H9 (cell line): ENCODE measurements around the gene AGBL4. TPM values are rescaled to one million over a fixed set of nuclear protein-coding genes. Genes with fewer than 3 reads are reported as not detected.

ENCODE experiments used
- DNase-seq: peaks from one replicate; pipeline ENCODE4 v3.0.0-alpha.2; 2017
- H2AFZ ChIP-seq: one replicate; pipeline ENCODE4 v1.6.1; 2013; ENCODE audit warnings: mild to moderate bottlenecking, low read length, control low read depth, moderate library complexity
- H2AK5ac ChIP-seq: 2 replicates; pipeline ENCODE4 v1.6.1; 2013; ENCODE audit warnings: low read length, control low read depth, mixed read lengths; ENCODE audit not compliant: insufficient read length
- H2BK120ac ChIP-seq: one replicate; pipeline ENCODE4 v1.6.1; 2013; ENCODE audit warnings: low read depth, mild to moderate bottlenecking, low read length, control low read depth, inconsistent platforms; ENCODE audit not compliant: poor library complexity, severe bottlenecking
- H2BK12ac ChIP-seq: 2 replicates; pipeline ENCODE4 v1.6.1; 2013; ENCODE audit warnings: low read length, control low read depth, mixed read lengths, low read depth; ENCODE audit not compliant: insufficient read length
- H2BK15ac ChIP-seq: 2 replicates; pipeline ENCODE4 v1.6.1; 2013; ENCODE audit warnings: low read depth, low read length, control low read depth
- H2BK20ac ChIP-seq: one replicate; pipeline ENCODE4 v1.6.1; 2013; ENCODE audit warnings: low read depth, mild to moderate bottlenecking, low read length, control low read depth, inconsistent platforms; ENCODE audit not compliant: poor library complexity, severe bottlenecking
- H2BK5ac ChIP-seq: 2 replicates; pipeline ENCODE4 v1.6.1; 2013; ENCODE audit warnings: low read length, control low read depth, mixed read lengths; ENCODE audit not compliant: insufficient read length
- H3K14ac ChIP-seq: 2 replicates; pipeline ENCODE4 v1.6.1; 2013; ENCODE audit warnings: low read length, control low read depth; ENCODE audit not compliant: insufficient read depth
- H3K18ac ChIP-seq: 2 replicates; pipeline ENCODE4 v1.6.1; 2013; ENCODE audit warnings: low read depth, mild to moderate bottlenecking, mixed read lengths, low read length, control low read depth; ENCODE audit not compliant: insufficient read length
- H3K23ac ChIP-seq: 2 replicates; pipeline ENCODE4 v1.6.1; 2013; ENCODE audit warnings: low read length, control low read depth, mixed read lengths, low read depth; ENCODE audit not compliant: insufficient read length
- H3K23me2 ChIP-seq: 2 replicates; pipeline ENCODE4 v1.6.1; 2013; ENCODE audit warnings: low read depth, mild to moderate bottlenecking, mixed read lengths, low read length, control low read depth; ENCODE audit not compliant: insufficient read length, poor library complexity, severe bottlenecking
- H3K27ac ChIP-seq: 2 replicates; pipeline ENCODE4 v1.5.1; 2013; ENCODE audit warnings: low read length, control low read depth, mixed read lengths, low read depth; ENCODE audit not compliant: insufficient read length
- H3K27me3 ChIP-seq: 2 replicates; pipeline ENCODE4 v1.6.1; 2013; ENCODE audit warnings: low read length, control low read depth, inconsistent platforms; ENCODE audit not compliant: insufficient read depth
- H3K4ac ChIP-seq: 2 replicates; pipeline ENCODE4 v1.6.1; 2013; ENCODE audit warnings: low read depth, mild to moderate bottlenecking, control low read depth, inconsistent platforms, low read length, moderate library complexity
- H3K4me1 ChIP-seq: 2 replicates; pipeline ENCODE4 v1.6.1; 2013; ENCODE audit warnings: low read length, control low read depth, inconsistent platforms; ENCODE audit not compliant: insufficient read depth
- H3K4me2 ChIP-seq: 2 replicates; pipeline ENCODE4 v1.6.1; 2013; ENCODE audit warnings: low read length, control low read depth, mixed read lengths; ENCODE audit not compliant: insufficient read length, insufficient read depth
- H3K56ac ChIP-seq: 2 replicates; pipeline ENCODE4 v1.6.1; 2013; ENCODE audit warnings: low read depth, mild to moderate bottlenecking, mixed read lengths, low read length, control low read depth; ENCODE audit not compliant: insufficient read length
- H3K79me1 ChIP-seq: 2 replicates; pipeline ENCODE4 v1.6.1; 2013; ENCODE audit warnings: low read depth, mild to moderate bottlenecking, moderate library complexity, low read length, control low read depth, inconsistent platforms; ENCODE audit not compliant: insufficient read depth, poor library complexity, severe bottlenecking
- H3K79me2 ChIP-seq: 2 replicates; pipeline ENCODE4 v1.6.1; 2013; ENCODE audit warnings: low read length, control low read depth, inconsistent platforms; ENCODE audit not compliant: insufficient read depth
- H3K9ac ChIP-seq: 2 replicates; pipeline ENCODE4 v1.6.1; 2013; ENCODE audit warnings: low read length, control low read depth, mixed read lengths; ENCODE audit not compliant: insufficient read length; ENCODE audit errors: extremely low read depth
- H3K9me3 ChIP-seq: one replicate; pipeline ENCODE4 v1.6.1; 2013; ENCODE audit warnings: low read depth, low read length, inconsistent platforms; ENCODE audit not compliant: control insufficient read depth
- H3T11ph ChIP-seq: one replicate; pipeline ENCODE4 v1.6.1; 2013; ENCODE audit warnings: mild to moderate bottlenecking, low read length, control low read depth, inconsistent platforms
- H4K20me1 ChIP-seq: one replicate; pipeline ENCODE4 v1.6.1; 2013; ENCODE audit not compliant: control insufficient read depth, insufficient read length, insufficient read depth
- H4K5ac ChIP-seq: 2 replicates; pipeline ENCODE4 v1.6.1; 2013; ENCODE audit warnings: low read depth, mild to moderate bottlenecking, mixed read lengths, low read length, control low read depth; ENCODE audit not compliant: insufficient read length
- H4K8ac ChIP-seq: replicated peaks from 2 replicates; pipeline ENCODE4 v1.6.1; 2013; ENCODE audit warnings: low read length, control low read depth, mixed read lengths, low read depth; ENCODE audit not compliant: insufficient read length
- H4K91ac ChIP-seq: 2 replicates; pipeline ENCODE4 v1.6.1; 2013; ENCODE audit warnings: low read depth, mild to moderate bottlenecking, moderate library complexity, mixed read lengths, low read length, control low read depth; ENCODE audit not compliant: insufficient read length
- H3K27ac Mint-ChIP-seq, 3 experiments: 2 replicates in 2 of 3; 3 replicates in 1 of 3; pipeline ENCODE4 v1.8.0; 2020 to 2021; ENCODE audit warnings: mixed read lengths in 3 of 3, mild to moderate bottlenecking in 1 of 3, moderate library complexity in 1 of 3
- H3K27me3 Mint-ChIP-seq: 2 replicates; pipeline ENCODE4 v1.8.0; 2021; ENCODE audit warnings: low read depth, mild to moderate bottlenecking, moderate library complexity, mixed read lengths
- H3K36me3 Mint-ChIP-seq, 3 experiments: 2 replicates in 2 of 3; 3 replicates in 1 of 3; pipeline ENCODE4 v1.8.0; 2020 to 2021; ENCODE audit warnings: low read depth in 3 of 3, mixed read lengths in 3 of 3; ENCODE audit not compliant: insufficient read depth in 1 of 3
- H3K4me1 Mint-ChIP-seq, 2 experiments: 2 replicates each; pipeline ENCODE4 v1.8.0; 2020; ENCODE audit warnings: mixed read lengths in 2 of 2
- H3K4me3 Mint-ChIP-seq, 2 experiments: 2 replicates in 1 of 2; 3 replicates in 1 of 2; pipeline ENCODE4 v1.8.0; 2020 to 2021; ENCODE audit warnings: mild to moderate bottlenecking in 2 of 2, mixed read lengths in 2 of 2, moderate library complexity in 1 of 2
- H3K9me3 Mint-ChIP-seq, 2 experiments: 2 replicates in 1 of 2; 3 replicates in 1 of 2; pipeline ENCODE4 v1.8.0; 2020; ENCODE audit warnings: mild to moderate bottlenecking in 2 of 2, mixed read lengths in 2 of 2, moderate library complexity in 1 of 2
- CTCF ChIP-seq: fragments of 200-600 bp; sonication (generic); conservative IDR thresholded peaks from 3 replicates; pipeline ENCODE4 v1.8.0; 2021; ENCODE audit warnings: antibody characterized with exemption, mild to moderate bottlenecking
- WGBS: extraction: QIAGEN DNeasy Blood & Tissue Kit; methylation state at CpG from one replicate; pipeline ENCODE4 v1.1.7; 2013; ENCODE audit warnings: missing lambda C conversion rate, low lambda C conversion rate, mixed read lengths; ENCODE audit not compliant: insufficient read length; ENCODE audit errors: extremely low coverage; 5-methylcytosine and 5-hydroxymethylcytosine counted together
- total RNA-seq: library from RNA; stranded (reverse); gene quantifications from 2 replicates; pipeline ENCODE4 v1.2.1, GENCODE V29; 2021

Gene AGBL4
- total RNA-seq, 1 experiment from 2014 or later = not detected

GRCh38 chr1:48683839-48684238, 1339.9 kb downstream of the AGBL4 start:
- no peak overlapping the region for H2BK20ac ChIP-seq
- no peaks in the 10 kb centered on the region for H3K9me3 Mint-ChIP-seq
- H3K4ac ChIP-seq = no peak overlapping the region
- H3K4me3 Mint-ChIP-seq = no peak overlapping the region
- no peak for DNase-seq
- no peak overlapping the region for H3K56ac ChIP-seq
- H3K23me2 ChIP-seq = no peaks in the 10 kb centered on the region
- H3K23ac ChIP-seq = no peak overlapping the region
- H3K9ac ChIP-seq = no peak overlapping the region
- H4K8ac ChIP-seq = no peak overlapping the region
- H3K14ac ChIP-seq = no peak overlapping the region
- no peaks in the 10 kb centered on the region for H3K9me3 ChIP-seq
- H3K18ac ChIP-seq = no peak overlapping the region
- H3K79me2 ChIP-seq = no peaks in the 10 kb centered on the region
- no peak overlapping the region for H2AK5ac ChIP-seq
- peaks cover 4% of the 10 kb centered on the region; the same call in 1 of the 2 replicates for H3K4me1 ChIP-seq
- no CpG with 5 or more reads among the region's 3 CpGs for WGBS
- peaks cover 14 to 28% of the 10 kb centered on the region in 2 experiments for H3K4me1 Mint-ChIP-seq
- no peaks in the 10 kb centered on the region for H3K27me3 ChIP-seq
- H2BK12ac ChIP-seq = no peak overlapping the region
- H3T11ph ChIP-seq = no peak overlapping the region
- H4K20me1 ChIP-seq = no peaks in the 10 kb centered on the region
- no peak overlapping the region for H2BK120ac ChIP-seq
- no peaks in the 10 kb centered on the region for H3K79me1 ChIP-seq
- H4K91ac ChIP-seq = no peak overlapping the region
- H4K5ac ChIP-seq = no peak overlapping the region
- H3K27ac ChIP-seq = no peak overlapping the region
- H3K36me3 Mint-ChIP-seq = no peaks in the 10 kb centered on the region
- no peak overlapping the region for H3K4me2 ChIP-seq
- no peak overlapping the region for H2BK15ac ChIP-seq
- no peak overlapping the region for H2AFZ ChIP-seq
- H3K27me3 Mint-ChIP-seq = peaks cover 6% of the 10 kb centered on the region
- H3K27ac Mint-ChIP-seq = no peak overlapping the region
- no peak for TF ChIP-seq CTCF
- no peak overlapping the region for H2BK5ac ChIP-seq
